IgD-negative memory B cell (primary cell): ENCODE data around the gene CCDC188. TPM values are rescaled to one million over a fixed set of nuclear protein-coding genes. Genes with fewer than 3 reads are reported as not detected.
A peak's percentile ranks its signal among the peaks of the same experiment; 100 is the strongest.

Source experiments
- H3K27ac Mint-ChIP-seq, 3 donors: one replicate each; pipeline ENCODE4 v1.8.0; 2020 to 2022; ENCODE audit warnings: mild to moderate bottlenecking in 3 of 3, mixed read lengths in 3 of 3, moderate library complexity in 1 of 3
- H3K27me3 Mint-ChIP-seq: one replicate; pipeline ENCODE4 v1.8.0; 2021; ENCODE audit warnings: mixed read lengths
- H3K36me3 Mint-ChIP-seq: one replicate; pipeline ENCODE4 v1.8.0; 2020; ENCODE audit warnings: mild to moderate bottlenecking, mixed read lengths
- H3K4me1 Mint-ChIP-seq, 3 donors: one replicate each; pipeline ENCODE4 v1.8.0; 2020 to 2022; ENCODE audit warnings: mixed read lengths in 3 of 3, mild to moderate bottlenecking in 1 of 3
- H3K4me3 Mint-ChIP-seq, 4 donors: one replicate each; pipeline ENCODE4 v1.8.0; 2020 to 2022; ENCODE audit warnings: mild to moderate bottlenecking in 4 of 4, mixed read lengths in 4 of 4, moderate library complexity in 3 of 4
- H3K9me3 Mint-ChIP-seq, 3 donors: one replicate each; pipeline ENCODE4 v1.8.0; 2020 to 2021; ENCODE audit warnings: mixed read lengths in 3 of 3, mild to moderate bottlenecking in 1 of 3
- polyA plus RNA-seq: library from polyadenylated mRNA; unstranded; fragments of 300-500 nt; fragmentation: Illumina TruSeq; gene quantifications from one replicate; pipeline ENCODE4 v1.2.3, GENCODE V29; 2021

CCDC188 gene
- polyA plus RNA-seq, 1 donor from 2014 or later, result not detected

DNA sequence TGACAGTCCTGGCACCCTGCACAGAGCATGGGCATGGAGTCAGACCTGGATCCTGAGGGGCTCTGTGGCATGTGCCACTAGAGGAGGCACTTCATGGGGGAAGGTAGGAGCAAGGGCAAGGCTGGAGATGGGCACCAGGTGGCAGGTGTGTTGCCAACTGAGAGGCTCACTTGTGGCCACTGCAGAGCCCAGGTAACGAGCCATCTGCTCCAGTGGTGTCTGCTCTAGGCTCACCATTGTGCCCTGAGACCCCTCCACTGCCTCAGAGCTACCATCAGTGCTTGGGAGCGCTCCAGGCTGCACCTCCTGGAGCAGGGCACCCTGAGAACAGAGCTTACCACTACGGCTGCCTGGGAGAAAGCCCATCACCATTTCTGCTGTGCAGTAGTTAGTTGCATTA, 20.5 kb downstream of the CCDC188 start:
- Mint-ChIP-seq H3K4me1 (peaks cover 3 to 7% (median 4%) of the 10 kb centered on the region in 3 donors), H3K27ac (peak overlapping the region in 1 of 3 donors; percentile 79), H3K36me3 (no peaks in the 10 kb centered on the region), H3K4me3 (peak overlapping the region; percentile 49 to 82 (median 72)), H3K9me3 (no peaks in the 10 kb centered on the region), H3K27me3 (no peaks in the 10 kb centered on the region)

DNA sequence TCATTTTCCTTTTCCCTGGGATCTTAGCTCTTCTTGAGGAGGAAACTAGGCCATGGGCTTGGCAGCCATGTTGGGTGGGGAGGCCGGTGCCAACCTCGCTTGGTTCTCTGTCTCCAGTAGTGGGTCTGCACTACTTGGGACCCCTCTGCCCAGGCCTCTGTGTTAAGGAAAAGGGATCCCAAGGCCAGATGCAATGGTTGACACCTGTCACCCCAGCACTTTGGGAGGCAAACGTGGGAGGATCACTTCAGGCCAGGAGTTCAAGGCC, 21.2 kb downstream of the CCDC188 start:
- no peaks in the 10 kb centered on the region for H3K36me3 Mint-ChIP-seq
- H3K27me3 Mint-ChIP-seq, result no peaks in the 10 kb centered on the region
- no peak overlapping the region for H3K27ac Mint-ChIP-seq
- no peaks in the 10 kb centered on the region for H3K9me3 Mint-ChIP-seq
- peaks cover 3 to 5% (median 4%) of the 10 kb centered on the region in 3 donors for H3K4me1 Mint-ChIP-seq
- H3K4me3 Mint-ChIP-seq, result peak overlapping the region in 1 of 4 donors; percentile 89

DNA sequence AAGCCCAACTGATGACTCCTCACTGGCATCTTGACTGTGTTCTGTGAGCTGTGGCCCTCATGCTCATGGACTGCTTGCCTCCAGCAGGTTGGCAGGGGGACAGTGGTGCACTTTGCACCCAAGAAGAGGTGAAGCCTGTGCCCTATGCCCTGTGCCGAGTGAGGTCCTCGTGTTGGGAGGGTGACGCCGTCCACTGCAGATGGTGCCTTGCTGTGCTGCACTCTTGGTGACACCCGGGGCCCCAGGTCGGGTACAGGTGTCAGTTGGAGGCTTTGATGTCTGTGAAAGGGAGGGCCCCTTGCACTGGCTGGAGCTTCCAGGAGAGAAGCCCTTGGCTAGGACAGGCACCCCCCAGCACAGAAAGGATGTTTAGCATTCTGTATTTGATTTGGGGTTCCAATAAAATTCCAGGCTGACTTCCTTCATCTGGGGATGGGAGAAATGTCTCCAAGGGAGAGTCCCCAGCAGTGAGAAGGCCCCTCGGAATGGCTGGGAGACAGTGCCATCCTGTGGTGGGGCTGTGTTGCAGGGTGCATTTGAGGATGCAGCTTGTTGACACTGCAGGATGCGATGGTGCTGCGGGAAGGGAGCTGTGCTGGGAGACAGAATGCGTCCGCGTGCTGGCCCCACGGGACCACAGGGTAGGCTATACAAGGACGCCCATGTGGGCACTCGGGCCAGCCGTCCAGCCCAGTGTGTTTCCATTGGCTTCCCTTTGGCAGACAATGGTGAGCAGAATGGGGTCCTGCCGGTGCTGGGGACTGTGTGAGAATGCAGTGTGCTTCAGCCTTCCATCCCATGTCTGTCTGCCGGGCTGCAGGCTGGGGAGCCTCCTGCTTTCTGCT, 21.7 kb downstream of the CCDC188 start:
- no peaks in the 10 kb centered on the region for H3K27me3 Mint-ChIP-seq
- peak overlapping the region in 3 of 4 donors; percentile 37 to 89 (median 44) for H3K4me3 Mint-ChIP-seq
- peaks cover 0 to 3% (median 2%) of the 10 kb centered on the region in 3 donors for H3K4me1 Mint-ChIP-seq
- H3K9me3 Mint-ChIP-seq, result no peaks in the 10 kb centered on the region
- H3K27ac Mint-ChIP-seq, result peak overlapping the region; percentile 43 to 81 (median 74)
- H3K36me3 Mint-ChIP-seq, result no peaks in the 10 kb centered on the region

DNA sequence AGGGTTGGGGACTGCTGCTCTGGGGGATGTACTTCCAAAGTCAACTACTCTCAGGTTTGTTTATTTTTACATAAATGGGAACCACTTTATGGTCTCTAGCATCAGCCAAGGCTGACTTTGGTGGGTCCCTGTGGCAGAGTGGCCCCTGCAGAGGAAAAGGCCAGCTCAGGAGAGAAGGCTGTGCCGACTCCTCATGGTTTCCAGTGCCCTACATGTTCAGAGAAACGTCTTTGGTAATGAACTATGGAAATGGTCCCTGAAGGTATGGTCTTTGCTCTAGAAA, 22.3 kb downstream of the CCDC188 start:
- Mint-ChIP-seq H3K36me3 (no peaks in the 10 kb centered on the region), H3K9me3 (no peaks in the 10 kb centered on the region), H3K4me1 (peaks cover 0 to 3% (median 1%) of the 10 kb centered on the region in 3 donors), H3K27ac (peak overlapping the region in 2 of 3 donors; percentile 43 to 74), H3K4me3 (peak overlapping the region in 1 of 4 donors; percentile 89), H3K27me3 (no peaks in the 10 kb centered on the region)

DNA sequence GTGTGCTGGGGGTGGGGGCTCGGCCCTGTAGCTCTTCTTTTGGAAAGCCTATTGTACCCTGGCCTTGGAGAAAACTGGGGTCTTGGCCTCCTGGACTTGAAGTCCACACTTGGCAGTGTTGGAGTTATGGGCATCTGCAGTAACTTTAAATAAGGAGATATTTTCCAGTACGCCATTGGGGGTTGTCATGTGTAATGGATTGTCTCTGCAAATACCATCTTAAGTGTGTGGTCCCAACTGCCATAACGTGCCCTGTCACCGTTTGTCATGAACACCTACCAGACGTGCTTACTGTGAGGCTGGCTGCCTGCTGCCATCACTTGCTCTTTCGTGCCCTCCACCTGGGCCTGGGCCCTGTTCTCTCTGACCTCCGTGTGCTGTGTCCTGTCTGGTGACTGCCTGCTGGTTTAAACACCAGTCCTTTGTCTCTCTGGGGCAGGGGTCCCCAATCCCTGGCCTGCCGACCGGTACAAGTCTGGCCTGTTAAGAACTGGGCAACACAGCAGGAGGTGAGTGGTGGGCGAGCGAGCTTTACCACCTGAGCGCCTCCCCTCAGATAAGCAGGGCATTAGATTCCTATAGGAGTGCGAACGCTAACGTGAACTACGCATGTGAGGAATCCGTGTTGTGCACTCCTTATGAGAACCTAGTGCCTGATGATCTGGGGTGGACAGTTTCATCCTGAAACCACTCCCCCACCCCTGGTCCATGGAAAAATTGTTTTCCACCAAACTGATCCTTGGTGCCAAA, 22.8 kb downstream of the CCDC188 start:
- Mint-ChIP-seq H3K36me3 (no peaks in the 10 kb centered on the region), H3K9me3 (no peaks in the 10 kb centered on the region), H3K4me3 (peak overlapping the region in 2 of 4 donors; percentile 39 to 89), H3K27ac (peak overlapping the region; percentile 43 to 85 (median 74)), H3K4me1 (peaks cover 0 to 2% (median 1%) of the 10 kb centered on the region in 3 donors), H3K27me3 (no peaks in the 10 kb centered on the region)

GRCh38 chr22:20127318-20127868, 23.5 kb downstream of the CCDC188 start:
- Mint-ChIP-seq H3K4me1 (peaks cover 0 to 1% (median 0%) of the 10 kb centered on the region in 3 donors), H3K27me3 (no peaks in the 10 kb centered on the region), H3K9me3 (no peaks in the 10 kb centered on the region), H3K4me3 (peak overlapping the region in 1 of 4 donors; percentile 89), H3K36me3 (no peaks in the 10 kb centered on the region), H3K27ac (peak overlapping the region in 2 of 3 donors; percentile 19 to 74)

DNA sequence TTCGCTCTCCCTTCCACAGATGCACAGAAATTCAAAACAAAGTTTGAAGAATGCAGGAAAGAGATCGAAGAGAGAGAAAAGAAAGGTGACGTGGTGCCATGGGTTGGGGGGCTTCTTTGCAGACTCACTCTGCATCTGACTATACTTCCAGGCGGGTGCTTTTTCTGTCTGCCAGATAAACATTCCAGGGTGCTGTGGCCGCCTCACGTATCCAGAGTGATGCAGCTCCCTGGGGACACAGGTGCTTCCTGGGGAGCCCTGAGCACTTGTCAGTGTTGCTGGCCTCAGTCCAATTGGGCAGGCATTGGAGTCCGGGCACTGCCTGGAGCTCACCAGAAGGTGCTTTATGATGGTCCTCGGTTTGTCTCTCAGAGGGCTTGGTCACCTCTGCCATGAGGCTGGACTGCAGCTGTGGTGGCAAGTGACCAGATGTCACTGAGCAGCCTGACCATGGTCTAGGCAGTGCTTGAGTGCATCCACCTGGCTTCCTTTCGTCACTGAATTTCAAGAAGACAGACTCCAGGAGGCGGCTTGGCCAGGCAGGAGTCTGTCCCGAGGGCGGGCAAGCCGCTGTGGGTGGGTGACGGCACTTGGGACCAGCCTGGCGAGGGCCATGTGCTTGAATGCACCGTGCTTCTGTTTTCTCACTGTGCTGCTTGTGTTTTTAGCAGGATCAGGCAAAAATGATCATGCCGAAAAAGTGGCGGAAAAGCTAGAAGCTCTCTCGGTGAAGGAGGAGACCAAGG, 24.4 kb downstream of the CCDC188 start:
- H3K27ac Mint-ChIP-seq, result peak overlapping the region in 2 of 3 donors; percentile 31 to 74

DNA sequence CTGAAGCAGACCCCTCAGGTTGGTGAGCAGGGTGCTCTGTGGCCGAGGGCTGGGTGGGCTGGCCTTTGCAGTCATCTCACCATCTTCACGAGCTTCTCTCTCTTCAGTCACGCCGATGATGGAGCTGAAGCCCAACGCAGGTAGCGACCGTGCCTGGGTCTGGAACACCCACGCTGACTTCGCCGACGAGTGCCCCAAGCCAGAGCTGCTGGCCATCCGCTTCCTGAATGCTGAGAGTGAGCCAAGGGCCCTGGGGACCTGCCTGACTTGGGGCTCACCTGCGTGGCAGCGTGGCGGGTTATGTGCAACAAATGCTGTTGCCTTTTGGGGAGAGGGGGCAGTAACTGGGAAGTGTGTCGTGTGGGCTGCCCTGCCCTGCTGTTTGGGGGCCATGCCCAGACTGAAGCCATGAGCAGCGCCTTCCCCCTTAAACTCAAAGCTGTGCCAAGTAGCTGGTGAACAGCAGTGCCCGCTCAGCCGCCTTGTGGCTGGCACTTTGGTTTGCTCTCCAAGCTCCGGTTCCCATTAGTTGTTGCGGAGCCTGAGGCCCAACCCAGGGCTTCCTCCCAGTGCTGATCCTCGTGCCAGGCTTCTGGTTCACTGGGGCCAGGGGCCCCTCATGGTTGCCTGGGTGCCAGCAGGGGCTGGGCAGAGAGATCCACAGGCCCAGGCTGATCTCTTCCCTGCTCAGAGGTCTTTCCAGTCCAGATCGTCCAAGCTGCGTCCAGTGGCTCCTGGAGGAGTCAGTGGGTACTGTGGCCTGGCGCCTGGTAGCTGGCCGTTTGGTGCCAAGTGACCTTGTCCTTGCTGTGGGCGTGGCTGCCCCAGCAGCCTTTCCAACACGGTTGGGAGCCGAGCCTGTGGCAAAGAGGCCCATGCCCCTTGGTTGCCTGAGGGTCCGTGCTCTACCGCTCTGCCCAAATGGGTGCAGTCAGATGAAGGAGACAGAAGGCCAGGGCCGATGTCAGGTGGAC, 25.4 kb downstream of the CCDC188 start:
- peak overlapping the region in 1 of 4 donors; percentile 36 for H3K4me3 Mint-ChIP-seq
- no peaks in the 10 kb centered on the region for H3K36me3 Mint-ChIP-seq
- H3K27me3 Mint-ChIP-seq, result no peaks in the 10 kb centered on the region
- H3K27ac Mint-ChIP-seq, result peak overlapping the region in 1 of 3 donors; percentile 32
- peaks cover 0 to 4% (median 0%) of the 10 kb centered on the region in 3 donors for H3K4me1 Mint-ChIP-seq
- H3K9me3 Mint-ChIP-seq, result no peaks in the 10 kb centered on the region

More for the DNA sequence above, 24.4 kb downstream of the CCDC188 start:
- Mint-ChIP-seq H3K36me3 (no peaks in the 10 kb centered on the region), H3K9me3 (no peaks in the 10 kb centered on the region), H3K4me1 (peaks cover 0 to 4% (median 0%) of the 10 kb centered on the region in 3 donors), H3K4me3 (peak overlapping the region in 1 of 4 donors; percentile 89), H3K27me3 (no peaks in the 10 kb centered on the region)

DNA sequence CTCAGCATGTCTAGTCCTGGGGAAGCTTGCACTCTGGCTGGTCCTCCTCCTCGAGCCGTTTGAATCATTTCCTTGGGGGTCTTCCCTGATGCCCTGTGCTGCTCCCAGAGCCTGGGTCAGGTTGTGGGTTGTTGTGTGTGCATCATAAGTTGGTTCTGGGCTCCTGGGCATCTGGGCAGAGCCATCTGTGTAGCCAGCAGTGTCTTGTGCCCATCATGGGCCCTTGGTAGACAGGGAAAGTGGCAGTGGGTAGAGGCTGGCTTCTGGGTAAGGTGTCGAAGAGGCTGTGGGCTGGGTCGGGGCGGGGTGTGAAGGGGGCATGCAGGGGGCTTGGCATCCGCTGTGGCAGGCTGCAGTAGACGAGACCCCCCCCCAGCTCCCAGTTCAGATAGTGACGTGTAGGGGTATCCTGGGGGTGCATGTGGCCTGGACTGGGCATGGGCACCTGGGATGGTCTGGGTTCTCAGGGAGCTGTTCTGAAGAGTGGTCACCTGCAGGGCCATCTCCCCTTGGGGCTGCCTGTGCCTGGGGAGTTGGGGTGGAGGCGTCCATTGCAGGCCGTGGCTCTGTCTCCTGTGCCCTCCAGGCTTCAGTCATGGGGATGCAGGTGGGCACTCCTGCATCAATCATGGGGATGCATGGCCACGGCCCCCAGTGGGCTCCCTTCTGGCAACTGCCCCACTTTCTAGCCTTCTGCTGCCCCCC, 26.6 kb downstream of the CCDC188 start:
- Mint-ChIP-seq H3K27me3 (no peaks in the 10 kb centered on the region), H3K27ac (peak overlapping the region in 1 of 3 donors; percentile 85), H3K4me3 (no peak overlapping the region), H3K36me3 (no peaks in the 10 kb centered on the region), H3K9me3 (no peaks in the 10 kb centered on the region), H3K4me1 (peaks cover 0 to 6% (median 3%) of the 10 kb centered on the region in 3 donors)

DNA sequence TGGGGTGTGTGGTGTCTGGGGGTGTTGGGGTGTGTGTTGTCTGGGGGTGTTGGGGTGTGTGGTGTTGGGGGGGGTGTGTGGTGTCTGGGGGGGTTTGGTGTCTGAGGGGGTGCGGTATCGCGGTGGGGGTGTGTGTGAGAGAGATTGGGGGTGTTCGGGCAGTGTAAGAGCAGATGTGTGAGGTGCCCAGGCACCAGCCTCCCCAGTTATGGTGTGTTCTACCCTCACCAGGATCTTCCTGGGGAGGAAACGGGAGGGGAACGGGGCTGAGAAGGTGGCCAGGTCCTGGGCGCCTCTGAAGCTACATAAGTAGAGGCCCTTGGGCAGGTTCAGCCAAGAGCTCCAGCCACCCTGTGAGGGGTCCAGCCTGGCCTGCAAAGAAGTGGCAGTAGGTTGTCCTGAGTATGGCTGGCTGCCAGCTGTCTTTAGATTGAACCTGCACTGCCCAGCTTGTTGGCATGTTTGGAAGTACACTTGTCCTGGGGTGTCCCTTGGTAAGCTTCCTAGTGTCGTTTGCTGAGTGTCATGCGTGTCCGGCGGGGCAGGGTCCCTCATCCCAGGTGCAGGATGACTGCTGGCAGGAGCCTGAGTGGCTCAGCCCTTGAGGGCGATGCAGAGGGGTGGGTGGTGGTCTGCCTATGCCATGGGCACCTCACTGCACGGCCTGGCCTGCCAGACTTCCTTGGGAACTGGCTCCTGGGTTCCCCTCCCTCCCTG, 27.3 kb downstream of the CCDC188 start:
- Mint-ChIP-seq H3K4me3 (no peak overlapping the region), H3K27ac (peak overlapping the region in 1 of 3 donors; percentile 85), H3K9me3 (no peaks in the 10 kb centered on the region), H3K4me1 (peaks cover 0 to 8% (median 7%) of the 10 kb centered on the region in 3 donors), H3K27me3 (no peaks in the 10 kb centered on the region), H3K36me3 (no peaks in the 10 kb centered on the region)

DNA sequence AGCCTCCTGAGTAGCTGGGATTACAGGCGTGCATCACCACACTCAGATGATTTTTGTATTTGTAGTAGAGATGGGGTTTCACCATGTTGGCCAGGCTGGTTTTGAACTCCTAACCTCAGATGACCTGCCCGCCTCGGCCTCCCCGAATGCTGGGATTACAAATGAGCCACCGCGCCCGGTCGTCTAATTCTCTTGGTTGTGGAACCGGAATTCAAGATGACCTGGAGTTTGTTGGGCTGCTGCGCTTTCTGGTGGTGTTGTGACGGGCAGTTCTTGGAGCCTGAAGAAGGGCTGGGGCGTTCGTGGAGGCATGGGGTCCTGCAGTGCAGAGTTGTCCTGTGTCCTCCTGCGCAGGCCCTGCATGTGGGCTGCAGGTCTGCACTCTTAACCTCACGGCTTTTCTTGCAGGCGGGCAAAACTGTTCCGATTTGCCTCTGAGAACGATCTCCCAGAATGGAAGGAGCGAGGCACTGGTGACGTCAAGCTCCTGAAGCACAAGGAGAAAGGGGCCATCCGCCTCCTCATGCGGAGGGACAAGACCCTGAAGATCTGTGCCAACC, 28.9 kb downstream of the CCDC188 start:
- H3K4me3 Mint-ChIP-seq, result peak overlapping the region in 1 of 4 donors; percentile 52
- H3K27me3 Mint-ChIP-seq, result no peaks in the 10 kb centered on the region
- peaks cover 0 to 12% (median 9%) of the 10 kb centered on the region in 3 donors for H3K4me1 Mint-ChIP-seq
- no peaks in the 10 kb centered on the region for H3K36me3 Mint-ChIP-seq
- H3K27ac Mint-ChIP-seq, result peak overlapping the region in 1 of 3 donors; percentile 78
- H3K9me3 Mint-ChIP-seq, result no peaks in the 10 kb centered on the region

DNA sequence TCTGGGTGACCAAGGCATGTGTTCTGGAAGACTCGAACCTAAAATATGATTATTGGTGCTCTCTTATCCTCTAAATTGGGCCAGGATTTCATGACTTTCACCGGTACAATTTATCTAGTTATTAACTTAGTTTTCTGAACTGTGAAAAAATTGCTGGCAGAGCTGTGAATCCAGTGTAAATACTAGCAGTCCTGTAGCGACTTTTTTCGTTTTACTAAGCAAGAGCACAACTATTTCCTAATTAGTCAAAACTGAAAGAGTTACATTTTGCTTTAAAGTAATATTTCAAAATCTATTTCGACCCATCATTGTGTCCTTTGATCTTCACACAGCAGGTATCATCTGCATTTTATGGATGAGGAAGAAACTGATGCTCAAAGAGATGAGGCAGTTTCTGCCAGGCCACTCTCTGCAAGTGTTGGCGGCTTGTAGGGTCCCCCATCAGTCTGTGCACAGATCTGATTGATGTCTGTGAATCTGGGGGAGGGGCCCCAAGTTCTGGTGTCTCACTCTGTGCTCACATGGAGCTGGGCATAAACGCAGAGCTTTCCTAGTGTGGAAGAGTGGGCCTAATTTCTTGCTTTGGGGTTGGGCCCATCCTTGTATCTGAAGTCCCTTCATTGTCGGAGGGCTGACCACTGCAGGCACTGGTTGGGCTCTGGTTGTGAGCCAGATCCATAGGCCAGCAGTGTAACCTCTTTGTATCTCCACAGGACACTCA, 32.4 kb downstream of the CCDC188 start:
- Mint-ChIP-seq H3K27ac (peak overlapping the region in 2 of 3 donors; percentile 89 to 91), H3K9me3 (no peaks in the 10 kb centered on the region), H3K27me3 (no peaks in the 10 kb centered on the region), H3K4me3 (peak overlapping the region; percentile 82 to 92 (median 90)), H3K36me3 (no peaks in the 10 kb centered on the region), H3K4me1 (peaks cover 0 to 17% (median 15%) of the 10 kb centered on the region in 3 donors)
